Epithelial cell of proximal tubule (primary cell): ENCODE measurements around the gene ZNF784. TPM values are rescaled to one million over a fixed set of nuclear protein-coding genes. Genes with fewer than 3 reads are reported as not detected.

ENCODE experiments used
- DNase-seq: peaks from one replicate; pipeline ENCODE4 v3.0.0-alpha.2; 2011; ENCODE audit warnings: low read depth
- H3K4me3 ChIP-seq: 2 replicates; pipeline ENCODE4 v1.5.1; 2011; ENCODE audit warnings: low read depth, mild to moderate bottlenecking, low read length
- CTCF ChIP-seq: conservative IDR thresholded peaks from 2 replicates; pipeline ENCODE4 v1.5.1; 2012; ENCODE audit warnings: low read depth, mild to moderate bottlenecking, low read length
- total RNA-seq: library from RNA; depleted of rRNA; stranded (reverse); fragments of >200 nt; gene quantifications from 2 replicates; pipeline ENCODE4 v1.2.3, GENCODE V29; 2015

The ZNF784 gene
- total RNA-seq, 1 donor from 2014 or later, result 0.58 TPM

GRCh38 chr19:55626350-55626749 is 2.0 kb upstream of the ZNF784 start:
- DNase-seq, result no peak
- no peak overlapping the region for H3K4me3 ChIP-seq
- TF ChIP-seq CTCF, result no peak

- H3K4me3 ChIP-seq, result peak overlapping the region; percentile 71
- no peak for TF ChIP-seq CTCF
Measured at GRCh38 chr19:55625004-55625326, 599 bp upstream of the ZNF784 start.

GRCh38 chr19:55623561-55623960 is 805 bp downstream of the ZNF784 start:
- no peak for TF ChIP-seq CTCF
- no peak for DNase-seq
- peak overlapping the region; percentile 18 for H3K4me3 ChIP-seq

More at GRCh38 chr19:55625004-55625326, 599 bp upstream of the ZNF784 start:
- DNase-seq, result no peak

- H3K4me3 ChIP-seq, result no peak overlapping the region
- no peak for TF ChIP-seq CTCF
- DNase-seq, result no peak
Measured at GRCh38 chr19:55623130-55623529, 1.2 kb downstream of the ZNF784 start.

GRCh38 chr19:55622242-55622969 is 2.0 kb downstream of the ZNF784 start:
- TF ChIP-seq CTCF, result no peak
- no peak for DNase-seq
- H3K4me3 ChIP-seq, result no peak overlapping the region

- TF ChIP-seq CTCF, result no peak
- no peak for DNase-seq
- no peak overlapping the region for H3K4me3 ChIP-seq
Measured at GRCh38 chr19:55621673-55622231, 2.6 kb downstream of the ZNF784 start.

- no peak for DNase-seq
- H3K4me3 ChIP-seq, result no peak overlapping the region
- no peak for TF ChIP-seq CTCF
Measured at GRCh38 chr19:55621205-55621672, 3.1 kb downstream of the ZNF784 start.
